ENCODE results near the gene SLC30A5.
"Not testable (repeated sequence)": the region's sequence is repeated elsewhere in the genome, so short reads cannot be mapped to it uniquely, and the experiment has no call there.

The SLC30A5 gene

DNA sequence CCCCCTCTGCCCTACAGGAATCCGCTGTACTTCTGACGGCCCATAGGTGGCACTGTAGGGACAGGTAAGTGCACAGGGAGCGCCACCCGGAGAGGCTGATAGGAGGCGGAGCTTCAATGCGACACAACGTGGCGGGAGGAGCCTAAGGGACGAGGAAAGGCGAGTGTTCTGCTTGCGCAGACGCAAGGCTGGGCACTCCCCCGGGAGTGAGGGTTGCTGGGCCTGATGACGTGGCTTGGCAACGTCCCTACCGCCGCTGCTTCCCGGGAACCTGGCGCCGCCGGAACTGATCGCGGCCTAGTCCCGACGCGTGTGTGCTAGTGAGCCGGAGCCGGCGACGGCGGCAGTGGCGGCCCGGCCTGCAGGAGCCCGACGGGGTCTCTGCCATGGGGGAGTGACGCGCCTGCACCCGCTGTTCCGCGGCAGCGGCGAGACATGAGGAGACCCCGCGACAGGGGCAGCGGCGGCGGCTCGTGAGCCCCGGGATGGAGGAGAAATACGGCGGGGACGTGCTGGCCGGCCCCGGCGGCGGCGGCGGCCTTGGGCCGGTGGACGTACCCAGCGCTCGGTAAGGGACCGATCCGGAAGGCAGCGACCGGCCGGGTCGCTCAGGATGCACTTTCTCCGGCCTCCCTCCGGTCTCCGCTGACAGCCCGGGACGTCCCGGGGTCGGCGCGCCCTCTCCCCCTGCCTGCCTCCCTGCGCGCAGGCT is at the start of gene SLC30A5:
SLC30A5 (plus strand) TSS at position 244 of the 712 bp plus-strand sequence; CDS start at position 486, 242 bp downstream.
- peak; percentile 100 for DNase-seq

DNA sequence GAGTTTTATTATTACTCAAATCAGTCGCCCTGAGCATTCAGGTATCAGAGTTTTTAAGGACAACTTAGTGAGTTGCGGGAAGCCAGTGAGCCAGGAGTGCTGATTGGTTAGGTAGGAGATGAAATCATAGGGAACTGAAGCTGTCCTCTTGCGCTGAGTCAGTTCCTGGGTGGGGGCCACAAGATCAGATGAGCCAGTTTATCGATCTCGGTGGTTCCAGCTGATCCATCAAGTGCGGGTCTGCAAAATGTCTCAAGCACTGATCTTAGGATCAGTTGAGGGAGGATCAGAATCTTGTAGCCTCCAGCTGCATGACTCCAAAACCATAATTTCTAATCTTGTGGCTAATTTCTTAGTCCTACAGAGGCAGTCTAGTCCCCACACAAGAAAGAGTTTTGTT is 48.6 kb upstream of the SLC30A5 start:
- DNase-seq: not testable (repeated sequence)

DNA sequence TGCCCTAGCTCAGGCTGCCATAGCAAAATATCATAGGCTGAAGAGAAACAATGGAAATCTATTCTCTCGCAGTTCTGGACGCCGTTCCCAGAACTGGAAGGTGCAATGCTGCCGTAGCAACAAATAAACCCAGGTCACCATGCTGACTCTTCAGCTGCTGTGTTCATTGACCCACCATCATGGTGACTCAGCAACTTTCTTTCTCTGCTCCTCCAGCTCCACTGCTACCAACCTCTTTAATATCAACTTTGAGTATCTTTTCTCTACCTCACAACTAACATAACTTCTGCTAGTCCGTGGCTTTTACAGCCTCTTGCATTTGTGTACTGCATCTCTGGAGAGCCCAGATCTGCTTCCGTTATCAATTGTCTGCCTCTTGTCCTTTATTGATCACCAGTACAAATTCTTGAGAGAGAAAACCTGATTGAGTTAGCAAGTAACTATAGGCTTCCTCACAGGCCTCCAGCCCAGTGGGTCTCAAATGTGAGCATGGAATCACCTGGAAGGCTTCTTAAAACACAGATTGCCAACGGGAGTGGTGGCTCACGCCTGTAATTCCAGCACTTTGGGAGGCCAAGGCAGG is 47.3 kb upstream of the SLC30A5 start:
- DNase-seq: no peak

DNA sequence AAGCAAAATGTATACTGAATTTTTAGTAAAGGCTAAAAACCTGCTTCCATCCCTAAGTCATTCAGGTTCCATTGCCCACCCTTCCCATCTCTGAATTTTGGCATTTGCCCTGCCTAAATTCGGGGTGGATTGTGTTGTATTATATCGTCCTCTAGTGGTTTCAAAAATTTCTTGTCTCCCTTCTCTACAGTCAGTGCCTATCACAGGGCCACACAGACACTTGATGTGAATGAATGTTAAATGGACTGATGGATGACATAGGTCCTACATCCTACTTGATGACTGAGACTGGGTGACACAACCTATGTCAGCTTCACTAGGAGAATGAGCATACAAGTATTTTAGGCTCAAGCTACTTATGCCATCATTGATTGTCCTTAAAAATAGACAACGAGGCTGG is 45.6 kb upstream of the SLC30A5 start:
- DNase-seq: no peak

DNA sequence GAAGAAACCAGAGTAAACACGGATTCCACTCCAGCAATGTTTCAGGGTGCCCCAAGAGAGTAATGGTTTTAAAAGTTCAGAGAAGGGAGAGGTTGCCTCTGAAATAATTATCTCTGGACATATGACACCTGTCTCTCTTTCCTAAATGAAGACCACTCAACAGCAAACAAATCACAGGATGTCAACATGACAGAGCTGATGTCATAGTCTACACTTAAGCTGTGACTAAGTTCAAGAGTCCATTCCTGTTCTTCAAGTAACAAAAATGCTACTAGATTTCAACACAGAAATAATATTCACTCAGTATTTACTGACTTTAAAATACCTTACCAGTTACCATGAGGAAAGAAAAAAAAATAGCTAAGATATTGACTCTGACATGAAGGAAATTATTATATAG is 44.7 kb upstream of the SLC30A5 start:
- no peak for DNase-seq

DNA sequence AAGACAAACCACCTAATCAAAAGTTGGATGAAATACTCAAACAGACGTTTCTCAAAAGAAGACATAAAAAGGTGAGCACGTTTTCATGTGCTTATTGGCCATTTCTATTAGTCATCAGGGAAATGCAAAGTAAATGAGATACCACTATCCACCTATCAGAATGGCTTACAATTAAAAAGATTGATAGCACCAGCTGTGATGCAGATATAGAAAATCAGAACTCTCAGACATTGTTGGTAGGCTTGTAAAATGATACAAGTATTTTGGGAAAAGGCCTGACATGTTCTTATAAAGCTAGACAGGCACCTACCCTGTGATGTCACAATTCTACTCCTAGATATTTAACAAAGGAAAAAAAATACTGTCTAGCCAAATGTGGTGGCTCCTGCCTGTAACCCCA is 44.0 kb upstream of the SLC30A5 start:
- no peak for DNase-seq

DNA sequence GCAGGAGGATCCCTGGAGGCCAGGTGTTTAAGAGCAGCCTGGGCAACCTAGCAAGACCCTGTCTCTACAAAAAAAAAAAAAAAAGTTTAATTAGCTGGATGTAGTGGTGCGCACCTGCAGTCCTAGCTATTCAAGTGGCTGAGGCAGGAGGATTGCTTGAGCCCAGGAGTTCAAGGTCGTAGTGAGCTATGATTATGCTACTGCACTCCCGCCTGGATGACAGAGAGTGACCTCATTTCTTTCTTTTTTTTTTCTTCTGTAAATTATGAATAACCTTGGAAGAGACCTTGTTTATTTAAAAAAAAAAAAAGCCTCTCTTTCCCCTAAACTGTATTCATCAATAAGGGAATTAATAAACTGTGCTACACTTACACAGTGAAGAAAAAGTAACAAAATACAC is 43.6 kb upstream of the SLC30A5 start:
- no peak for DNase-seq

DNA sequence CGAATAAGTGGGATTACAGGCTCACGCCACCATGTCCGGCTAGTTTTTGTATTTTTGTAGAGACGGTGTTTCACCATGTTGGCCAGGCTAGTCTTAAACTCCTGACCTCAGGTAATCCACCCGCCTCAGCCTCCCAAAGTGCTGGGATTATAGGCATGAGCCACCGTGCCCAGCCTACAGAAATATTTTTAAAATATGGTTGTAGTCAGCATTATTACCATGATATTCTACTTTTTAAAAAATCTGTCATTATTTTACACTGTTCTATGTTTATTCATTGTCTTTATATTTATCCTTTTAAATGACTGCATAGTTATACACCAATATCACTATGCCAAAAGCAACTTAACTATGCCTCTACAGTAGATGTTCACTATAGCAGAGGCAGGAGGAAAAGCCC is 41.6 kb upstream of the SLC30A5 start:
- DNase-seq: no peak

DNA sequence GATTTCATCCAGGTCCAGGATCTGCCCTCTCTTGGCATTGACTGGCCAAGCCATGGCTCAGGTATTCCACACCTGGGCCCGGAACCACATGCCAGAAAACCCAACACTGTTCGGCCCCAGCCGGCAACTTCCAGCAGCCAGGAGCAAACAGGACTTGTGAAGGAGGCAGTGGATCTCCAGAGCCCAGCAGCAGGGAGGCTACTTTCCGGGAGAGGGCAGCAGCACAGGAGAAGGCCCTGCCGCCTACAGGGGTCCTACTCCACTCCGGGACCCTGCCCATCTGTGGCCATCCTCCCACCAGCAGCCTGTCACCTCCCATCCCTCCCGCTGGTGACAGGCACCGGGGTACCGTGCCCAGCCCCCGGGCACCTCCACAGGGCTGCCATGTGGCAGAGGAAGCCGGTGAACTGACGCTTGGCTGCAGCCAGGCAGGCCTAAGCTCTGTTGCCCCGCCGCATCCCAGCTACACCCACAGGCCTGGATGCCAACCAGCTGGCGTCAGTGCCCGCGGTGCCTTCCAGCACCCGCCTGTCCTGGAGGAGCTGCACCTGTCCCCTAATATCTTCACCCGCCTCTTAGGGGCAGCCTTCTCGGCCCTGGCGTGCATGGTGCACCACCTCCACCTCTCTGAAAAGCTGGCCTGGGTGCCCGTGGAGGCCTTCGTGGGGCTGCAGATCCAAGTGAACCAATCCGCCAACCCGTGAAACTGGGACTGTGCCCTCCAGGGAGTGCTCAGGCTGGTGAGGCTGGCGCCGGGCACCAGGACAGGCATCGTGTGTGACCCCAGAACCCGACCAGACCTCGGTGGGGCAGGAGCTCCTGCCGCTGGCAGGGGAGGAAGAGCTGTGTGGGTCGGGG is 18.9 kb upstream of the SLC30A5 start:
- no peak for DNase-seq

DNA sequence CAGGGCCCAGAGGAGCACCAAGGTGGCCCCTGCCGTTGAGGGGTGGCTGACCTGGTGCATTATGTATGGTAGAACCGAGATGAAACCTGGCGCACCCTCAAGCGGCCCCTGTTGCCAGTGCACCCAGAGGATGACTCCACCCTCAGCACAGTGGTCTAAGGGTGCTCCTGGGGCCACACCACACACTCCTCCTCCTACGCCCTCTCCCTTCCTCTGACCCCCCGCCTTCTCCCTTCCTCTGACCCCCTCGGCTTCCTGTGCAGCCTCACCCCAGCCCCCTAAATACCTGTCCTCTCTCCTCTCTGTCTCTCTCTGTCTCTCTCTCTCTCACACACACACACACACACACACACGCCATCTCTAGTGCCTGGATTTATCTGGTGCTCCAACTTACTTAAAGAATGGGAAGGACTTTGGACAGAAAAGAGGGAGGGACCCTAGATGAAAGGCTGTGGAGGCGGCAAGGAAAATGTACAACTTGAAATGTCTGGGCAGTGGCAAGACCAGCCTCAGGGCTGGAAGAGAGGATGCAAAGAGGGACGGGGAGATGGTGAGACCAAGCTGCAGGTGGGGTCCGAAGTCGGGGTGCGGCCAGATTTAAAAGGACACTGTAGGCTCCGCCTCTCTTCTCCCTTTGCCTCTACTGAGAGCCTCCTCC is 18.2 kb upstream of the SLC30A5 start:
- DNase-seq: no peak

DNA sequence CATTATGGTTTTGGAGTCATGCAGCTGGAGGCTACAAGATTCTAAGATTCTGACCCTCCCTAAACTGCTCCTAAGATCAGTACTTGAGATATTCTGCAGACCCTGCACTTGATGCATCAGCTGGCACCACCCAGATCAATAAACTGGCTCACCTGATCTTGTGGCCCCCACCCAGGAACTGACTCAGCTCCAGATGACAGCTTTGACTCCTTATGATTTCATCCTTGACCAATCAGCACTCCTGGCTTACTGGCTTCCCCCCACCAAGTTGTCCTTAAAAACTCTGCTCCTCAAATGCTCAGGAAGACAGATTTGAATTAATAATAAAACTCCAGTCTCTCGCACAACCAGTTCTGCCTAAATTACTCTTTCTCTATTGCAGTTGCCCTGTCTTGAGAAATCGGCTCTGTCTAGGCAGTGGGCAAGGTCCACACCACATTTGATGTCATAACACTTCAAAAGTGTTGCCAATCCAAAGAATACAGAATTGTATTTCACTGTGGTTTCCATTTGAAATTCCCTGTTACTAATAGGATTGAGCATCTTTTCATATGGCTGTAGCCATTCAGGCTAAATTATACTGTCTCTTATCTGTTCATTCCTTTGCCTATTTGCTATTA is 14.8 kb upstream of the SLC30A5 start:
- DNase-seq: peak; percentile 52

DNA sequence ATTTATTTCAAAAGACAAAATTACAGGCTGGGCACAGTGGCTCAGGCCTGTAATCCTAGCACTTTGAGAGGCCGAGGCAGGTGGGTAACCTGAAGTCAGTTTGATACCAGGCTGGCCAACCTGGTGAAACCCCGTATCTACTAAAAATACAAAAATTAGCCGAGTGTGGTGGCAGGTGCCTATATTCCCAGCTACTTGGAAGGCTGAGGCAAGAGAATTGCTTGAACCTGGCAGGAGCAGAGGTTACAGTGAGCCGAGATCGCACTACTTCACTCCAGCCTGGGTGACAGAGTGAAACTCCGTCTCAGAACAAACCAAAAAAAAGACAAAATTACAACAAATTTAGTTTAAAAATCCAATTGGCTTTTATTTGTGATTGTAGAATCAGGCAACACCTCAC is 14.3 kb upstream of the SLC30A5 start:
- no peak for DNase-seq

DNA sequence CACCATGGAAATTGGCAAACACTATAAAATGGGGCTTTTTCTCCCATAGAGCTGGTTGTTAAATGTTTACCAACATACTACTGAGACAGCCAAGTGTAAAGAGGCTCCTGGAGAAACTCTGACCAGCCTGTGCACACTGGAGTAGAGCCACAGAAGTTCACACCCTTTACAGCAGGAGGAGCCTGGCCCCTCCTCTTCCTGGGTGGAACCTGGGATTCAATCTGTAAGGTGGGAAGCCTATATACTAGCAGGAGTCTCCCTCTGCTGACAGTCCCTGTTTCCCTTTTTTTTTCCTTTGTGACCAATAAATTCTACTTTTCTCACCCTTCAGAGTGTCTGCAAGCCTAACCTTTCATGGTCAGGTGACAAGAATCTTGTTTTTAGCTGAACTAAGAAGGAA is 10.4 kb upstream of the SLC30A5 start:
- DNase-seq: peak; percentile 56

DNA sequence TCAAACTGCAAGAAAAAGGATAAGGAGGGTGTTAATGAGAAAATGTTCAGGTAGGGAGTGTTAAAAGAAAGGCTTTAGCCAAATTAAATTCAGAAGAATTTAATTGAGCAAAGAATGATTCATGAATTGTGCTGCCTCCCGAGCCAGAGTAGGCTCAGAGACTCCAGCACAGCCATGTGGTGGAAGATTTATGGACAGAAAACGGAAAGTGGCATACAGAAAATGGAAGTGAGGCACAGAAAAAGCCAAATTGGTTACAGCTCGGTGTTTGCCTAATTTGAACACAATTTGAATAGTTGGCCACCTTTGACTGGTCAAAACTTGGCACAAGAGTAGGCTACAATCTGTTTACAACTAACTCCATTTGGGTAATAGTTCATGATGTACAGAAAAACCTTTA is 9.6 kb upstream of the SLC30A5 start:
- no peak for DNase-seq

DNA sequence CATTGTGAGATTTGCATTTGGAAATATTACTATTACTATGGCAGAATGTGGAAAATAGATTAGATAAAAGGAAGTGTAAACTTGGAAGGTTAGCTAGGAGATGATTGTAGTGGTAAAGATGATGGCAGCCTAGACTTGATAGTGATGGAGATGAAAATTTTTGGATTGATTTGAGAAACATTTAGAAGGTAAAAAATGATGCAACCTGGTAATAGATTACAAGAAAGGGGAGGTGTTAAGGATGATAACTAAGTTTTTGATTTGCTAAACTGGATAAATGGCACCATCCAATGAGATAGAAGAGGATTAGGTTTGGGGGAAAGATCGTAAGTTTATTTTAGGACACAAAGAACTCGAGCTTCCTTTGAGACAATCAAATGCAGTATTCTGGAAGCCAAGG is 8.9 kb upstream of the SLC30A5 start:
- DNase-seq: no peak

DNA sequence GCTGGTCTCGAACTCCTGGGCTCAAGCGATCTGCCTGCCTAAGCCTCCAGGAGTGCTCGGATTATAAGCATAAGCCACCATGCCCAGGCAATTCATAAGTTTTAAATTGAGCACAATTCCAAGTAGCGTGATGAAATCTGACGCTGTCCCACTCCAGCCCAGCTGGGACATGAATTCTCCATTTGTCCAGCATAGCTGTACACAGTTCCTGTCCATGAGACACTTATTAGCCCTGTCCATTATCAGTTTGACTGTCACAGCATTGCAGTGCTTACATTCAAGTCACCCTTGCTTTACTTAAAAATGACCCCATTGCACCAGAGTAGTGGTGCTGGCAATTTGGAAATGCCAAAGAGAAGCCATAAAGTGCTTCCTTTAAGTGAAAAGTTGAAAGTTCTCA is 7.6 kb upstream of the SLC30A5 start:
- DNase-seq: no peak

DNA sequence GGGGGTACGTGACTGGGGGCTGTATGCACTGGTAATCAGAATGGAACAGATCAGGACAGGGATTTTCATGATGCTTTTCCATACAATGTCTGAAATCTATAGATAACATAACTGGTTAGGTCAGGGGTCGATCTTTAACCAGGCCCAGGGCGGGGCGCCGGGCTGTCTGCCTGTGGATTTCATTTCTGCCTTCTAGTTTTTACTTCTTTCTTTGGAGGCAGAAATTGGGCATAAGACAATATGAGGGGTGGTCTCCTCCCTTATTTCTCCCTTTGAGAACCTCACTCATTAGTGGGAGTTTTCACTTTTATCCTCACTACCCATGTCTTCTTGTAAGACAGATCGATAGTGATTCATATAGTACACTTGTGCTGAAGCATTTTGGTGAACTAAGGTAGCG is 5.8 kb upstream of the SLC30A5 start:
- DNase-seq: not testable (repeated sequence)

DNA sequence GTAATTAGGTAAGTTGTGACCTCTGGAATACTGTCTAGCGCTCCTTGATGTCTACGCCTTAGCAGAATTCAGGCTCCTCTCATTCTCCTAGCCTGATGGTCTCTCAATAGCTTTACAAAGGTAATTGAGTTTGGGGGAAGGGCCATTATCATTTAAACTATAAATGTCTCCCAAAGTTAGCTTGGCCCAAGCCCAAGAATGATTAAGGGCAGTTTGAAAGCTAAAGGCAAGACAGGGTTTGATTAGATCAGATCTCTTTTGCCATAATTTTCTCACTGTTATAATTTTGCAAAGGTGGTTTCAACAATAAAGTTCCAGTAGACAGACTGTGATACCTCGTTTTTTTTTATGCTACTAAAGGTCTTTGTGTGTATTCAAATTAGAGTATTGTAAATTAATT is 3.7 kb upstream of the SLC30A5 start:
- DNase-seq: no peak

DNA sequence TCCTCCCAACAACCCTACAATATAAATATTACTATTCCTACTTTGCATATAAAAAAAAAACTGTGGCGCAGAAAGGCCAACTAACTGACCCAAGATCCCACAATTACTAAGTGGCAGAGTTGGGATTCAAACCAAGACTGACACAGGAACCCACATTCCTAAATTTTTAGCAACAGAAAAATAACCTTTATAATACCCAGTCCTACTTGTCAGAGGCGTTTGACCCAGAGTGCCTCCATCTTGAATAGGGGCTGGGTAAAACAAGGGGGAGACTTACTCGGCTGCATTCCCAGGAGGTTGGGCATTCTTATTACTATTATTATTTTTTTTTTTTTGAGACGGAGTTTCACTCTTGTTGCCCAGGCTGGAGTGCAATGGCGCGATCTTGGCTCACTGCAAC is 2.0 kb upstream of the SLC30A5 start:
- DNase-seq: no peak

DNA sequence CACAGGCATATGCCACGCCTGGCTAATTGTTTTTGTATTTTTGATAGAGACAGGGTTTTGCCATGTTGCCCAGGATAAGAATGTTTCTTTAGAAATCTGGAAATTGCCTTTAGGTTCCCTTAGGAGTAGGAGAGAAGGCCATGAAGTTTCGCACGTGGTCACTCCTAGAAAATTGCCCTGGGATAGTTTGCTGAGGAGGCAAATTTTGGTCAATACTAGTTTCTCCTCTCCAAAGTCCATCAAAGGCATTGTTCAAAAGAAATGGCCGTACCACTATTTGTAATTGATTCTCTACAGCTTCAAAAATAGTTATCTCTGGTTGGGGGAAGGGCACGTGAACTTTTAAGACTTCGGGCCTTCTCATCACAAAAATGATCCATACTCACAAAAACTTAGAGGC is 845 bp upstream of the SLC30A5 start:
- DNase-seq: no peak

DNA sequence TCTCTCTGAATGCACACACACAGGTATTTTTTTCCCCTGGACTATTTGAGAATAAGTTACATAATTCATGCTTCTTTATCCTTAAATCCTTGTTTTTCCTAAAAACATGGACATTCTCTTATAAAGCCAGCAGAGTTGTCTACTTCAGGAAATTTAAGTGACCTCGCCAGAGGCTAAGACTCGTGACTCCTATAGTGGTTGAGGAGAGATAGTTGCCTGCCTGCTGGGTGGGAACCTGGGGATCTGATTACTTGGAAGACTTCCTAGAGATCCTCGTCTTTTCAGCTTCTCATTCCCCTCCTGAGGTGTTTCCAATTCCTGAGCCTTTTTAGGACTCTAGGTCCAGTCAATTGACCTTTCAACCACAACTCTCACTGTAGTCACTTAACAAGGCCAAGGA is 5.5 kb downstream of the SLC30A5 start:
- DNase-seq: no peak

DNA sequence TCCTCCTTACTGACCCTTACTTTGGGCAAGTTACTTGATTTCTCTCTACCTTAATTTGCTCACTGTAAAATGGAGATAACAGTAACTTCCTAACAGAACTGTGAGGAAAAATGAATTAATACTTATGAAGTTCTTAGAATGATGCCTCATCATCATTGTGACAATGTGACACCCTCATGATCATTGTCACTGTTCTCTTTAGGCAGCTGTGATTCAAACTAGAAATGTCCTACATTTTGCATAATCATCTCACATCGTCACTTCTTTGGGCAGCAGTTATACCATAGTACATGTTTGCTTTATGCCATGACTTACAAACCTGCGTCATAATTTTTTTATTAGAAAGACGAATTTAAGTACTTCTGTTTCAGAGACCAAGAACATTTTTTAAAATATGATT is 9.7 kb downstream of the SLC30A5 start:
- DNase-seq: no peak
